ENCODE results near the gene HRH1.

GRCh38 chr3:11300970-11301369 is 146.7 kb downstream of the HRH1 start:
- TF ChIP-seq CTCF (IDR thresholded peaks at IDR 0.05 in 2 of 3, conservative IDR thresholded peaks at IDR 0.05 in 1 of 3; ENCODE audit: borderline replicate concordance in 1 of 3, insufficient read depth in 1 of 3, low read depth in 2 of 3, low read length in 2 of 3) (no peak), ELF1 (IDR thresholded peaks at IDR 0.05; ENCODE audit: borderline replicate concordance, low read depth) (no peak), CEBPB (IDR thresholded peaks at IDR 0.05; ENCODE audit: low read depth) (no peak), EZH2 (IDR thresholded peaks at IDR 0.05) (no peak), POLR2A (IDR thresholded peaks at IDR 0.05; ENCODE audit: borderline replicate concordance, extremely low read depth, insufficient read depth, insufficient read length) (no peak), JUND (IDR thresholded peaks at IDR 0.05) (no peak)

Data from HCT116 (cell line).